HepG2 (cell line): ENCODE measurements around the gene OR8D1. TPM values are rescaled to one million over a fixed set of nuclear protein-coding genes. Genes with fewer than 3 reads are reported as not detected.

Experiments used
- ATAC-seq: fragments of 200-7000 bp; cut with Tn5 transposase; 3 replicates; pipeline ENCODE4 v1.9.1; 2020; ENCODE audit warnings: mild to moderate bottlenecking, moderate library complexity
- BruUV-seq: library from RNA; stranded (reverse); fragments of 400-500 nt; replicated peaks from 2 replicates; lab custom pipeline; 2021; lab: Mats Ljungman, UMichigan
- CTCF ChIA-PET: fragments of 300-600 bp; formaldehyde crosslinking; extraction: SDS; loops from one replicate; lab custom pipeline; 2021; ENCODE audit warnings: low total read pairs, inconsistent platforms, low intra/inter-chr PET ratio; lab: Yijun Ruan, JAX
- POLR2A ChIA-PET: fragments of 350-600 bp; sonication (Branson Sonifier 250); formaldehyde crosslinking; loops from one replicate; lab custom pipeline; 2020; ENCODE audit warnings: antibody characterized with exemption, inconsistent platforms; lab: Yijun Ruan, JAX
- DNase-seq: peaks from one replicate; pipeline ENCODE4 v3.0.0-alpha.2; 2015; ENCODE audit warnings: low spot score
- FAIRE-seq: peaks from 3 replicates; lab custom pipeline; 2011; peaks lifted over from hg19 to GRCh38; lab: Jason Lieb, UNC
- H2AFZ ChIP-seq: one replicate; pipeline ENCODE4 v1.6.1; 2011; ENCODE audit warnings: low read length, inconsistent platforms
- H3K27ac ChIP-seq: fragments of 300-600 bp; 3 replicates; pipeline ENCODE4 v1.8.0; 2011; ENCODE audit warnings: mixed run types, mild to moderate bottlenecking, mixed read lengths, low read length, inconsistent platforms; ENCODE audit not compliant: insufficient read depth; ENCODE audit errors: extremely low read length
- H3K27me3 ChIP-seq, 2 experiments: fragments of 200-600 bp in 1 of 2; 2 replicates in 1 of 2; 3 replicates in 1 of 2; pipeline versions ENCODE4 v1.6.0 to v1.8.0; 2011; ENCODE audit warnings: low read length in 2 of 2, mild to moderate bottlenecking in 2 of 2, moderate library complexity in 2 of 2, inconsistent platforms in 1 of 2; ENCODE audit not compliant: insufficient read depth in 2 of 2, control insufficient read depth in 1 of 2
- H3K36me3 ChIP-seq, 2 experiments: fragments of 200-600 bp in 1 of 2; replicated peaks in 1 of 2; 2 replicates in 1 of 2; 3 replicates in 1 of 2; pipeline versions ENCODE4 v1.5.1 to v1.8.0; 2011; ENCODE audit warnings: low read length in 2 of 2, inconsistent platforms in 1 of 2; ENCODE audit not compliant: insufficient read depth in 2 of 2, control insufficient read depth in 1 of 2
- H3K4me1 ChIP-seq: 2 replicates; pipeline ENCODE4 v1.5.1; 2012; ENCODE audit warnings: low read length, inconsistent platforms; ENCODE audit not compliant: insufficient read depth
- H3K4me2 ChIP-seq: 2 replicates; pipeline ENCODE4 v1.6.0; 2011; ENCODE audit warnings: low read depth, low read length, inconsistent platforms
- H3K4me3 ChIP-seq, 3 experiments: fragments of 200-600 bp in 1 of 3; sonication (generic), shearing (Covaris generic) in 1 of 3; replicated peaks in 1 of 3; 2 replicates each; pipeline ENCODE4 v1.5.1; 2011 to 2016; ENCODE audit warnings: low read length in 3 of 3, inconsistent platforms in 2 of 3, low read depth in 2 of 3, mild to moderate bottlenecking in 2 of 3, control low read depth in 1 of 3, mixed read lengths in 1 of 3; ENCODE audit not compliant: insufficient read depth in 1 of 3
- H3K79me2 ChIP-seq: one replicate; pipeline ENCODE4 v1.6.1; 2011; ENCODE audit warnings: low read length, inconsistent platforms; ENCODE audit not compliant: insufficient read depth
- H3K9ac ChIP-seq: 2 replicates; pipeline ENCODE4 v1.6.0; 2011; ENCODE audit warnings: mild to moderate bottlenecking, low read depth, low read length, inconsistent platforms; ENCODE audit not compliant: insufficient read depth
- H3K9me3 ChIP-seq: 2 replicates; pipeline ENCODE4 v1.5.1; 2012; ENCODE audit warnings: mild to moderate bottlenecking, low read length
- H4K20me1 ChIP-seq: 2 replicates; pipeline ENCODE4 v1.6.0; 2011; ENCODE audit warnings: inconsistent platforms, mild to moderate bottlenecking, low read length, moderate library complexity; ENCODE audit not compliant: insufficient read depth
- CAMTA2 ChIP-seq: sonication (generic); formaldehyde crosslinking; IDR thresholded peaks from 2 replicates; pipeline ENCODE4 v1.4.0; 2020; ENCODE audit warnings: mild to moderate bottlenecking, missing genetic modification reagents, borderline replicate concordance
- MTF1 ChIP-seq: sonication (generic); formaldehyde crosslinking; IDR thresholded peaks from 2 replicates; pipeline ENCODE4 v1.5.0; 2020; ENCODE audit warnings: missing genetic modification reagents
- NCOR1 ChIP-seq: fragments of 200-600 bp; sonication (generic); IDR thresholded peaks from 2 replicates; pipeline ENCODE4 v1.7.0; 2017; ENCODE audit warnings: antibody characterized with exemption, low read length, borderline replicate concordance
- SCMH1 ChIP-seq: sonication (generic); formaldehyde crosslinking; IDR thresholded peaks from 2 replicates; pipeline ENCODE4 v1.9.0; 2021; ENCODE audit warnings: missing genetic modification reagents, mild to moderate bottlenecking, borderline replicate concordance
- STAT5B ChIP-seq: sonication (generic); formaldehyde crosslinking; IDR thresholded peaks from 2 replicates; pipeline ENCODE4 v1.4.0; 2020; ENCODE audit warnings: missing genetic modification reagents
- ZFY ChIP-seq: sonication (generic); formaldehyde crosslinking; IDR thresholded peaks from 2 replicates; pipeline ENCODE4 v1.4.0; 2020; ENCODE audit warnings: missing genetic modification reagents
- ZHX1 ChIP-seq: sonication (generic); formaldehyde crosslinking; IDR thresholded peaks from 2 replicates; pipeline ENCODE4 v1.8.1; 2022; ENCODE audit warnings: low read depth, mild to moderate bottlenecking, missing genetic modification reagents
- ZNF296 ChIP-seq: sonication (generic); formaldehyde crosslinking; conservative IDR thresholded peaks from 2 replicates; pipeline ENCODE4 v1.5.0; 2020; ENCODE audit warnings: mild to moderate bottlenecking, missing genetic modification reagents
- ZNF382 ChIP-seq: sonication (generic); formaldehyde crosslinking; IDR thresholded peaks from 2 replicates; pipeline ENCODE4 v1.5.0; 2020; ENCODE audit warnings: missing genetic modification reagents, mild to moderate bottlenecking, borderline replicate concordance
- ZNF564 ChIP-seq: sonication (generic); formaldehyde crosslinking; IDR thresholded peaks from 2 replicates; pipeline ENCODE4 v1.8.1; 2023; ENCODE audit warnings: mild to moderate bottlenecking, missing genetic modification reagents
- WGBS: methylation state at CpG from one replicate; pipeline ENCODE4 v1.1.6; 2017; ENCODE audit warnings: low lambda C conversion rate; 5-methylcytosine and 5-hydroxymethylcytosine counted together
- in situ Hi-C: cut with HindIII; loops from 2 replicates; pipeline ENCODE4 v1.10.0; 2017; ENCODE audit warnings: low pct_unique_long_range_greater_than_20kb; ENCODE audit not compliant: extremely low pct_ligation_motif_present
- intact Hi-C: fragments of 100-400 bp; cut with micrococcal nuclease; formaldehyde crosslinking; loops from one replicate; pipeline ENCODE4 v1.10.0; 2022; ENCODE audit not compliant: unreplicated experiment
- polyA plus RNA-seq, 8 experiments: library from polyadenylated mRNA; depleted of rRNA in 3 of 8; stranded (reverse) in 7 of 8; unstranded in 1 of 8; fragments of >200 nt; fragmentation: Illumina TruSeq in 4 of 8; extraction: Trizol in 4 of 8; gene quantifications; 2 replicates each; pipeline versions ENCODE4 v1.2.1 to v1.2.3, GENCODE V29; 2011 to 2016; ENCODE audit warnings: low read depth in 4 of 8, missing spikeins in 1 of 8, mixed read lengths in 1 of 8; ENCODE audit not compliant: insufficient read depth in 1 of 8
- total RNA-seq, 5 experiments: library from RNA; depleted of rRNA; stranded (reverse); fragments of >200 nt; fragmentation: Illumina TruSeq; extraction: Trizol; gene quantifications; 2 replicates each; pipeline ENCODE4 v1.2.3, GENCODE V29; 2016; ENCODE audit warnings: low read depth in 1 of 5
- TF ChIP-seq, protein P1 (sequence below): sonication (generic); formaldehyde crosslinking; IDR thresholded peaks from 2 replicates; pipeline ENCODE4 v1.4.0; 2020; ENCODE audit warnings: mild to moderate bottlenecking, low read depth, missing genetic modification reagents
- TF ChIP-seq, protein P2 (sequence below): sonication (generic); formaldehyde crosslinking; IDR thresholded peaks from 2 replicates; pipeline ENCODE4 v1.5.0; 2020; ENCODE audit warnings: missing genetic modification reagents
- TF ChIP-seq, protein P3 (sequence below): sonication (generic); formaldehyde crosslinking; IDR thresholded peaks from 2 replicates; pipeline ENCODE4 v1.4.0; 2020; ENCODE audit warnings: missing genetic modification reagents

Gene OR8D1
- total and polyA plus RNA-seq, 2 of the 13 experiments (the other 11 are each of a cell fraction or from before 2014, with no cell fraction given) = not detected

DNA sequence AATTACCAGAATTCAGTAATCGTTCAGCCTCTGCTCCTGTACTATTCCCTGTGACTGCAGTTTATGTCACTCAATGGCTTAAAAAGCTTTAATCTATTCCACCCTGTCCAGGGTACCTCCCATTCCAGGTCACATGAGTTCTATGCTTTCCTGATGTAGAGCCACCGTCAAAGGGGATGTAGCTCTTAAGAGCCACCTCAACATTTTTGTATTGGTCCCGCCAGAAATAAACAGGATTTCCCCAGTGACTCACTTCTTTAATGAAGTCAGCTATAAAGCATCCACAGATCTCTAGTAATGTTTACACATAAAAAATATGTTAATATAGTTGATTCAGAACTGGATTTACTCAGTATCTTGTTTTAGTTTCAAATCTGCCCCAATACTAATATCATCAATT is 1.3 kb upstream of the OR8D1 start:
- Histone ChIP-seq H2AFZ (no peak overlapping the region), H3K4me1 (no peaks in the 10 kb centered on the region), H3K36me3 (no peaks in the 10 kb centered on the region), H3K9ac (no peak overlapping the region), H3K79me2 (no peaks in the 10 kb centered on the region), H4K20me1 (no peaks in the 10 kb centered on the region), H3K27ac (no peak overlapping the region), H3K9me3 (no peaks in the 10 kb centered on the region), H3K4me2 (no peak overlapping the region), H3K4me3 (no peak overlapping the region), H3K27me3 (no peaks in the 10 kb centered on the region)
- no peak for DNase-seq
- TF ChIP-seq ZNF382 (CRISPR knock-in tag) (no peak), NCOR1 (no peak)
- POLR2A ChIA-PET = no interaction called here
- CTCF ChIA-PET = no interaction called here
- in situ Hi-C loops (no loop called here), intact Hi-C loops (no loop called here)
- 0% methylated on average over 3 of the region's 3 CpGs for WGBS
- FAIRE-seq = no peak
- no peak for ATAC-seq
- no TSS peak for BruUV-seq

GRCh38 chr11:124313131-124313530 is 618 bp downstream of the OR8D1 start:
- Histone ChIP-seq H3K27ac (no peak overlapping the region), H3K9me3 (no peaks in the 10 kb centered on the region), H3K4me2 (no peak overlapping the region), H3K4me3 (no peak overlapping the region), H3K9ac (no peak overlapping the region), H3K4me1 (no peaks in the 10 kb centered on the region), H2AFZ (no peak overlapping the region), H3K27me3 (no peaks in the 10 kb centered on the region), H4K20me1 (no peaks in the 10 kb centered on the region), H3K79me2 (no peaks in the 10 kb centered on the region), H3K36me3 (no peaks in the 10 kb centered on the region)
- ChIA-PET POLR2A (no interaction called here), CTCF (no interaction called here)
- WGBS = 47% methylated on average over 4 of the region's 4 CpGs
- intact Hi-C loops = no loop called here
- FAIRE-seq (no peak), DNase-seq (no peak), ATAC-seq (no peak)
- BruUV-seq = no TSS peak
- in situ Hi-C loops = no loop called here
- TF ChIP-seq ZNF564 = no peak
- TF ChIP-seq, protein P1, sequence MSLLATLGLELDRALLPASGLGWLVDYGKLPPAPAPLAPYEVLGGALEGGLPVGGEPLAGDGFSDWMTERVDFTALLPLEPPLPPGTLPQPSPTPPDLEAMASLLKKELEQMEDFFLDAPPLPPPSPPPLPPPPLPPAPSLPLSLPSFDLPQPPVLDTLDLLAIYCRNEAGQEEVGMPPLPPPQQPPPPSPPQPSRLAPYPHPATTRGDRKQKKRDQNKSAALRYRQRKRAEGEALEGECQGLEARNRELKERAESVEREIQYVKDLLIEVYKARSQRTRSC = no peak
- TF ChIP-seq CAMTA2 = no peak
- TF ChIP-seq STAT5B (CRISPR knock-in tag) = no peak
- no peak for TF ChIP-seq MTF1 (CRISPR knock-in tag)
- no peak for TF ChIP-seq ZHX1
- TF ChIP-seq ZNF296 (CRISPR knock-in tag) = no peak
- TF ChIP-seq, protein P2, sequence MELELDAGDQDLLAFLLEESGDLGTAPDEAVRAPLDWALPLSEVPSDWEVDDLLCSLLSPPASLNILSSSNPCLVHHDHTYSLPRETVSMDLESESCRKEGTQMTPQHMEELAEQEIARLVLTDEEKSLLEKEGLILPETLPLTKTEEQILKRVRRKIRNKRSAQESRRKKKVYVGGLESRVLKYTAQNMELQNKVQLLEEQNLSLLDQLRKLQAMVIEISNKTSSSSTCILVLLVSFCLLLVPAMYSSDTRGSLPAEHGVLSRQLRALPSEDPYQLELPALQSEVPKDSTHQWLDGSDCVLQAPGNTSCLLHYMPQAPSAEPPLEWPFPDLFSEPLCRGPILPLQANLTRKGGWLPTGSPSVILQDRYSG = no peak
- TF ChIP-seq, protein P3, sequence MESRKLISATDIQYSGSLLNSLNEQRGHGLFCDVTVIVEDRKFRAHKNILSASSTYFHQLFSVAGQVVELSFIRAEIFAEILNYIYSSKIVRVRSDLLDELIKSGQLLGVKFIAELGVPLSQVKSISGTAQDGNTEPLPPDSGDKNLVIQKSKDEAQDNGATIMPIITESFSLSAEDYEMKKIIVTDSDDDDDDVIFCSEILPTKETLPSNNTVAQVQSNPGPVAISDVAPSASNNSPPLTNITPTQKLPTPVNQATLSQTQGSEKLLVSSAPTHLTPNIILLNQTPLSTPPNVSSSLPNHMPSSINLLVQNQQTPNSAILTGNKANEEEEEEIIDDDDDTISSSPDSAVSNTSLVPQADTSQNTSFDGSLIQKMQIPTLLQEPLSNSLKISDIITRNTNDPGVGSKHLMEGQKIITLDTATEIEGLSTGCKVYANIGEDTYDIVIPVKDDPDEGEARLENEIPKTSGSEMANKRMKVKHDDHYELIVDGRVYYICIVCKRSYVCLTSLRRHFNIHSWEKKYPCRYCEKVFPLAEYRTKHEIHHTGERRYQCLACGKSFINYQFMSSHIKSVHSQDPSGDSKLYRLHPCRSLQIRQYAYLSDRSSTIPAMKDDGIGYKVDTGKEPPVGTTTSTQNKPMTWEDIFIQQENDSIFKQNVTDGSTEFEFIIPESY (CRISPR knock-in tag) = no peak
- TF ChIP-seq ZFY (CRISPR knock-in tag) = no peak
- TF ChIP-seq SCMH1 = no peak
